Epidermal melanocyte (primary cell): ENCODE results near the gene ETAA1.

Source experiments
- DNase-seq: peaks from one replicate; pipeline ENCODE4 v3.0.0; 2011; ENCODE audit warnings: low spot score; ENCODE audit not compliant: insufficient read length

ETAA1 gene

GRCh38 chr2:67437114-67437513 lies 40.0 kb downstream of the ETAA1 start:
- DNase-seq, result no peak

GRCh38 chr2:67438337-67438736 lies 41.2 kb downstream of the ETAA1 start:
- DNase-seq, result no peak

- DNase-seq, result no peak
Observed at GRCh38 chr2:67445652-67446268, 48.6 kb downstream of the ETAA1 start.

DNA sequence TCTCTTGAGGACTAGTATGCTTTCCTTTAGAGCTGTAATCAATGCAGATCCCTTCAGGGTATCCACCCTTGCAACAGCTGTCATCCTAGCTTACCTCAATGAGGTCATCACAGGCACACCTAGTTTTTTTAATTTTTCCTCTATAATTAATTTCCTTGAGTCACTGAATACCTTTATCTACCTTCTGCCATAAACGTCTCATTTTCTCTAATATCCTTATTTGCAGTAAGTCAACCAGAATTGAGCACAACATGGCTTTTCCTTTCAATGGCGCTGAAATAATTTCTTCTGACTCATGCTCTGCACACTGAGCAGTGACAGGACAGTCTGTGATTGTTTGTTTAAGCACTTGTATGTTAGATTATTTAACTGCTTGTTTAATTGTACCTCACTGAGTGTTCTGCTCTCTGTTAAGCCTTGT lies 49.4 kb downstream of the ETAA1 start:
- no peak for DNase-seq

- DNase-seq, result no peak
Observed at GRCh38 chr2:67448648-67449047, 51.5 kb downstream of the ETAA1 start.

DNA sequence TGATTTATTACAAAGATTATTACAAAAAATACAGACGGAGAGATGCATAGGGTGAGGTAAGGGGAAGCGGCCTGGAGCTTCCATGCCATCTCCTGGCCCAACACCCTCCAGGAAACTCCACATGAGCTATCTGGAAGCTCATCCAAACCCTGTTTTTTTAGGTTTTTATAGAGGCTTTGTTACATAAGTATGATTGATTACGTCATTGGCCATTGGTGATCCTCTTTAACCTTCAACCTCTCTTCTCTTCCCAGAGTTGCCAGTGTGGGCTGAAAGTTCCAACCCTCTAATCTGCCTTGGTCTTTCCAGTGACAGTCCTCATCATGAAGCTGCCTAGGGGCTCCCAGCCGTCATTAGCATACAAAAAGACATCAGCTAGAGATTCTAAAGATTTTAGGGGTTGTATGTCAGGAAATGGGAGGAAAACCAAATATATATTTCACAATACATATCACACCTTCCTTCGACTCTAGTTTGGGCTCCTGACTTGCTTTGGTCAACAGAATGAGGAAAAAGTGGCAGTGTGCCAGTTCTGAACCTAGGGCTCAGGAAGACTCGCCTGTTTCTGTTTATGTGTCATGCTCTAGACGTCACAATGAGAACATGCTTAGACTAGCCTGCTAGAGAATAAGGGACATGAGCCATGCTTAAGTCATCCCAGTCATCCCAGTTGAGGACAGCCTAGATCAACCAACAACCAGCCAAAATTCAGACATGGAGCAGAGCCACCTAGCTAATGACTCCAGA lies 54.1 kb downstream of the ETAA1 start:
- DNase-seq, result no peak

GRCh38 chr2:67453310-67453709 lies 56.2 kb downstream of the ETAA1 start:
- no peak for DNase-seq

DNA sequence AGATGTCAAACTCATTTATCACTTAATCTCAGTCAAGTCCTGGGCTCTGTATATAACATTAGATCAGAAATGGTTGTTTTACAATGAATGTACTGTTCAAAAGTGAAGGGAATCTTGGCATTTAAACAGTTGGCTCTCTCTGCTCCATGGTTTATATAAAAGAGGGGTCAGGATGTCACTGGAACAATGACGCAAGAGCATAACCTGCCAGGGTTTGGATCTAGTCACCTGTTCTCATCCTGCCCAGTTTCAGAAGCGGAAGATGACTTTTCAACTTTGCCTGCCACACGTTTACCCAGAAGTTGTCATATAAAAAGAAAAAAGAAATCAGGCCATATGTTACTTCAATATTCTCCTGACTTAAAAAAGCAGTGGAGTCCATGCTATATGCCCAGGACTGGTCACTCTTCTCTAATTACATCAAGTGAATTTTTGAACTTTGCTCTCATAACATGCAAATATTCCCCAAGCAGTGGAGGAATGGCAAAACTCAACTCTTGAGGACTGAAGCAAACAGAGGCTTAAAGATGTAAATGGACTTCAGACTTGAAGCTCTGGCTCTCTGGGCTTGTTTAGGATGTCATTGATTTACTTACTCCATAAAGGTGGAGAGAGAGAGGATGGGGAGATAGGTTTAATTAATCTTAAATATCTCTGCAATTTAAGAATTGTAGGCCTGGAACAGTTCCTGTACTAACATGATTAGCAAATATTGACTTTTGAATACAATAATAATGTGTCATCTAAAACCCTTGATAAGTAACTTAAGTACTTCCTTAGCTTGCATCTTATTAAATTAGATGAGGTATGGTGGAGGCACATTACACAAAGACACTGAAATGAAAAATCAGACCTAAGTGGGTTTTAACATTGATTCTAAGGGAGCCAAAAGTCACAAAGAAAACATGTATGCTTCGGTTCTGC lies 58.3 kb downstream of the ETAA1 start:
- DNase-seq, result no peak

DNA sequence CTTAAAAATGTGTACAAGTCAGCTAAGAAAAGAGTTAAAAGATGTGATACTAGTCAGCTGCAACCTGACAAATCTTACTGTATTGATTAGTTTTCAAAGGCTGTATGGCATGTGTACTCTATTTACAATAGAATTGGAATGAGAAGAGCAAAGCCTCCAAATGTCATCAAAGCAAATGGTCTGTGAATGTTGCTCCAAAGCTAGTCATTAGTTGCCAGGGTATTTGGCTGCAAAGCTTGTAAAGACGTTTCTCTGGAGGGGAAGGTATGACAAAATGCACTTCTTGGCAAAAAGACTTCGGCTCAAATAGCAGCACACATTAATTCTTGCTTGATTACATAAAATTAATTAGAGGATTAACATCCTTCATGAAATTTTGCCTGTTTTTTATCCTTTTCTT lies 59.3 kb downstream of the ETAA1 start:
- DNase-seq, result no peak

DNA sequence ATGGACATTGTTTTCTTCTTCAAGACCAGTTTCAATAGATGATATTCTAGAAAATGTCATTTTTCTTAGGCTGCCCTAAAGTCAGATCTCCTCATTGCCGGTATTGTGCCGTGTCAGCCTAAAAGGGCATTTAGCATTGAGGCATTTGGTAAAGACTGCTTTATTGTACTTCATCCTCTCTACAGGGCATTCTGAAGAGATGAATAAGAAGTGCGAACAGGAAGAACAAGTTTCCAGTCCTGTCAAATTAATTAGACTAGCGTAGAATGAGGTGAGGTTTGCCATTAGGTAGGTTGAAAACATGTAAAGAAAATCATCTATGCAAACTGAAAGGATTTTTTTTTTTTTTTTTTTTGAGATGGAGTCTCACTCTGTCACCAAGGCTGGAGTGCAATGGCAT lies 60.6 kb downstream of the ETAA1 start:
- DNase-seq, result no peak

GRCh38 chr2:67459761-67460160 lies 62.6 kb downstream of the ETAA1 start:
- no peak for DNase-seq
